HG03097 (cell line): ENCODE measurements around the gene PDE4DIP.
"Not testable (repeated sequence)": the region's sequence is repeated elsewhere in the genome, so short reads cannot be mapped to it uniquely, and the experiment has no call there.

Experiments
- ATAC-seq: cut with Tn5 transposase; IDR thresholded peaks from one replicate; pipeline ENCODE4 v1.9.1; 2021; ENCODE audit not compliant: unreplicated experiment, low FRiP score

The PDE4DIP gene

GRCh38 chr1:148916222-148916621, 72.0 kb downstream of the PDE4DIP start:
- ATAC-seq: not testable (repeated sequence)

GRCh38 chr1:148916695-148917348, 72.6 kb downstream of the PDE4DIP start:
- not testable (repeated sequence) for ATAC-seq

GRCh38 chr1:148918836-148919447, 74.7 kb downstream of the PDE4DIP start:
- ATAC-seq: not testable (repeated sequence)

- not testable (repeated sequence) for ATAC-seq
Measured at GRCh38 chr1:148921047-148921446, 76.8 kb downstream of the PDE4DIP start.

- ATAC-seq: not testable (repeated sequence)
Measured at GRCh38 chr1:148923798-148924197, 79.6 kb downstream of the PDE4DIP start.

GRCh38 chr1:148927645-148928044, 83.4 kb downstream of the PDE4DIP start:
- ATAC-seq: not testable (repeated sequence)

GRCh38 chr1:148929253-148929652, 85.0 kb downstream of the PDE4DIP start:
- not testable (repeated sequence) for ATAC-seq

GRCh38 chr1:148935381-148936002, 91.3 kb downstream of the PDE4DIP start:
- ATAC-seq: not testable (repeated sequence)

- not testable (repeated sequence) for ATAC-seq
Measured at GRCh38 chr1:148942906-148943305, 98.7 kb downstream of the PDE4DIP start.

- ATAC-seq: not testable (repeated sequence)
Measured at GRCh38 chr1:148945130-148945529, 100.9 kb downstream of the PDE4DIP start.

- not testable (repeated sequence) for ATAC-seq
Measured at GRCh38 chr1:148948768-148949167, 104.5 kb downstream of the PDE4DIP start.

GRCh38 chr1:148951336-148952227, 107.4 kb downstream of the PDE4DIP start:
- peak; percentile 57 for ATAC-seq

GRCh38 chr1:148952253-148952937, 108.2 kb downstream of the PDE4DIP start:
- peak; percentile 72 for ATAC-seq

GRCh38 chr1:148952938-148953616, 108.8 kb downstream of the PDE4DIP start:
- ATAC-seq: not testable (repeated sequence)

- ATAC-seq: not testable (repeated sequence)
Measured at GRCh38 chr1:148953730-148954129, 109.5 kb downstream of the PDE4DIP start.

GRCh38 chr1:148958343-148958742, 114.1 kb downstream of the PDE4DIP start:
- ATAC-seq: not testable (repeated sequence)

- ATAC-seq: not testable (repeated sequence)
Measured at GRCh38 chr1:148960212-148961000, 116.2 kb downstream of the PDE4DIP start.

GRCh38 chr1:148962127-148962857, 118.1 kb downstream of the PDE4DIP start:
- ATAC-seq: not testable (repeated sequence)
